Breast epithelium (tissue), 3 donors: Measurements from ENCODE around the gene CENPP.

Experiments
- POLR2A ChIP-seq: fragments of 450-650 bp; IDR thresholded peaks from one replicate; pipeline ENCODE4 v1.6.1; 2016; ENCODE audit warnings: antibody characterized with exemption, mild to moderate bottlenecking, moderate library complexity
- TF ChIP-seq, protein P1 (sequence below), 3 donors: fragments of 450-650 bp; IDR thresholded peaks; one replicate each; pipeline ENCODE4 v1.5.1; 2016 to 2017; ENCODE audit warnings: antibody characterized with exemption in 3 of 3, mild to moderate bottlenecking in 3 of 3, moderate library complexity in 3 of 3

DNA sequence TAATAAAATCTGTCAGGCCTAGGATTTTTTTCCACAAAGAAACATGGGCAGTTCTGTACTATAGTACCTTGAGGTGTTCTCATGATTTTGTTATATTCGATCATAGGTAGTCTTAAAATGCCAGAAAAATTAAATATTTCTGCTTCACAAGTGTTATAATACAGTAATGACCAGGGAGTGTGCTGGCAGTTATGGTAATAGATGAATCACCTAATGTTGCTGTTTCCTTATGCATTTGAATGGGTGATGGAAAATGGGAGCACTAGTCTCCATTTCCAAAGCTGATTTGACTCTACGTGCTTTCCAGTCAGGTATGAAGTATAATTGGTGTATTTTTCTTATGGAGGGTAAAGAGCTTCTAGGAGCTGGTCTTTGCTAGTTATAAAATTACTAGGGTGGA is 54.9 kb downstream of the CENPP start:
- TF ChIP-seq, protein P1, sequence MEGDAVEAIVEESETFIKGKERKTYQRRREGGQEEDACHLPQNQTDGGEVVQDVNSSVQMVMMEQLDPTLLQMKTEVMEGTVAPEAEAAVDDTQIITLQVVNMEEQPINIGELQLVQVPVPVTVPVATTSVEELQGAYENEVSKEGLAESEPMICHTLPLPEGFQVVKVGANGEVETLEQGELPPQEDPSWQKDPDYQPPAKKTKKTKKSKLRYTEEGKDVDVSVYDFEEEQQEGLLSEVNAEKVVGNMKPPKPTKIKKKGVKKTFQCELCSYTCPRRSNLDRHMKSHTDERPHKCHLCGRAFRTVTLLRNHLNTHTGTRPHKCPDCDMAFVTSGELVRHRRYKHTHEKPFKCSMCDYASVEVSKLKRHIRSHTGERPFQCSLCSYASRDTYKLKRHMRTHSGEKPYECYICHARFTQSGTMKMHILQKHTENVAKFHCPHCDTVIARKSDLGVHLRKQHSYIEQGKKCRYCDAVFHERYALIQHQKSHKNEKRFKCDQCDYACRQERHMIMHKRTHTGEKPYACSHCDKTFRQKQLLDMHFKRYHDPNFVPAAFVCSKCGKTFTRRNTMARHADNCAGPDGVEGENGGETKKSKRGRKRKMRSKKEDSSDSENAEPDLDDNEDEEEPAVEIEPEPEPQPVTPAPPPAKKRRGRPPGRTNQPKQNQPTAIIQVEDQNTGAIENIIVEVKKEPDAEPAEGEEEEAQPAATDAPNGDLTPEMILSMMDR (IDR thresholded peaks at IDR 0.05) = no peak
- TF ChIP-seq POLR2A = no peak
